IPS-18c (cell line): ENCODE results near the gene CXCL17.

Experiments used
- H3K4me3 ChIP-seq: 2 replicates; pipeline ENCODE4 v1.7.0; 2013; ENCODE audit warnings: low read depth, mild to moderate bottlenecking, low read length, moderate library complexity; ENCODE audit not compliant: insufficient read depth
- H3K9me3 ChIP-seq: one replicate; pipeline ENCODE4 v1.6.1; 2013; ENCODE audit warnings: mild to moderate bottlenecking, low read length, moderate library complexity; ENCODE audit not compliant: control insufficient read depth, insufficient read depth

The CXCL17 gene

DNA sequence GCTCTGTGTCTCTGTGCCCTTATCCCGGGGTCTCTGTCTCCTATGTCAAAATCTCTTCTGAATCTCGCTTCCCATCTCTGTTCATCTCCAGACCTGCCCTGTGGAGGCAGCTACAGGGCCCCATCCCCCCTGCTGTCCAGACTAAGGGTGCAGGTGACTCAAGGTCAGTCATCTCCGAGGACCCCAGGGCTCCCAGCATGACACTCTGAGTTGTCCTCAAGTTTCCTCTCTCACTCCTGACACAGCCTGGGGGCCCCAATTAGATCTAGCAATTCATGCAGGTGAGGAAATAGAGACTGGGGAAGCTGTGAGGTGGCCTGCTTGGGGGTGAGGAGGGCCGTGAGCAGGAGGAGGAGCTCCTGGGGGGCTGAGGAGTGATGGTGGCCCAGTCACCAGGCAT, 50.6 kb downstream of the CXCL17 start:
- H3K4me3 ChIP-seq, result no peak overlapping the region
- H3K9me3 ChIP-seq, result no peaks in the 10 kb centered on the region

DNA sequence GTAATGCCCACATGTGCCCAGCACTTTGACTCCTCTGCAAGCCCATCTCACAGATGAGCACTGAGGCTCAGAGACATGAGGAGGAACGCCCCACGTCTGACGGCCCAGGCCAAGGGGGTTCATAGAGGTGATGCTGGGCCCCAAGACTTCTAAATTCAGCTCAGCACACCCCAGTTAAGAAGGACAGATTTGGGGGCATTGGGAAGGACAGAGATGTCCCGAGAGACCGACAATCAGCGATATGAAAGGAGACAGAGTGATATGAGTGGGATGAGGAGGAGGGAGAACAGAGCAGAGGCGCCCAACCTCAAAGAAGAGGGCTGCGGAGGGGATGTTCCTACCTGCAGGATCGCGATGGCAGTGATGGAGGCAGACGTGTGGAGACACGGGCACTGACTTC, 52.8 kb downstream of the CXCL17 start, which contains the start of gene CNFN:
Gene CNFN, minus strand, starts transcription at position 399 of the 400 bp plus-strand sequence. CDS start 1,260 bp downstream, outside the sequence.
- Histone ChIP-seq H3K9me3 (no peaks in the 10 kb centered on the region), H3K4me3 (no peak within 1 kb of the TSS)

DNA sequence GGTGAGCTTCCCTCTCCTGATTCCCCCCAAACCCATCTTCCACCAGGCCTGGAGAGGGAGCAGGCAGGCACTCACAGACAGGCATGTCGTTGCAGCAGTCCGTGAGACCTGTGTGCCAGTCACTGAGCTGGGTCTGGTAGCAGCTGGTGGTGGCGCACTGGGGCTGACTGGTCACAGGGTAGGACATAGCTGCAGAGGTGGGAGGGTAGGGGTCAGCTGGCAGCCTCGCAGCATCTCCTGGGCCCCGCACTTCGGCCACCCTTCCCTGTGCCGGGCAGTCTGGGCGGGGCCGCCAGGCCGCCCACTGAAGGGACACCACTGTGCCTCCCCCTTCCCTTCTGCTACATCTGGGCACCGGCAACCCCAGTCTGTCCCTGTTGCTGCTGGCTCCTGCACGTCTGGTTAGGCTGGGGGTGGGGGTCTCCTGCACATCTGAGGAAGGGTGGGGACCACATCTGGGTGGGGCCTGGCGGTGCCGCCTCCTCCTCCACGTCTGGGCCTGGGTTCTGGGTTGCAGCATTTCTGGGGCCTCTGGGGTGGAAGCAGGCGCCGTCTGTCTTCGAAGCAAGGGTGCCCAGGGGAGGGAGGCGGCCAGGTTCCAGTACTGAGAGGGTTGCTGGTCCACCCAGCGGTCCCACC, 53.8 kb downstream of the CXCL17 start:
- Histone ChIP-seq H3K9me3 (no peaks in the 10 kb centered on the region), H3K4me3 (no peak overlapping the region)

DNA sequence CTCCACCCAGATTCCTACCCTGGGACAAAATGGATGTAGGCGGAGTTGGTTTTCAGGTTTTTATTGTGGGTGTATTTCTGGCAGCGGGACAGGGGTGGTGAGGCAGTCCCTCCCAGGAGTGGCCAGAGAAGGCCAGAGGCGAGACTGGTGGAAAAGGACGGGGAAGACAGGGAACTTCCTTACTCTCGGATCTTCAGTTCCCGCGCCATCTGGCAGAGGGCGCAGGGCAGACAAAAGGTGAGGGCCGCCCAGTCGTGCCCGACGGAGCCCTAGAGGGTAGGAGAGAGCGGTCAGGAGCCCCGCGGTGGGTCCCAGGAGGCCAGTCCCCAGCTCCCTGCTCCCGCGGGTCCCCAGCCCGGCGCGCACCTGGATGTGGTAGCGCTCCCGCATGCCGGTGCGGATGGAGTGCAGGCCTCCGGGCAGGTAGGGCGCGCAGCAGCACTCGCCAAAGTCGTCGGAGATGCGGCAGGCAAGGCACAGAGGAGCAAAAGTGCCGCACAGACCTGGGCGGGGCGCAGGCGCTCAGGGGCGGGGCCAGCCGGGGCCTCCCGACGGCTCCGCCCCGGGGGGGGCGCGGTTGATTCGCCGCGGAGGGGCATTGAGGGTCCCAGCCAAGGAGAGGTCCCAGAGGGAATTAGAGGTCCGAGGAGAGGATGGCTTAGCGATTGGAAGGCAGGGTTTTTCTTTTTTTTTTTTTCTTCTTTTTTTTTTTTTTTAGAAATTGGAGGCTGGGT, 55.6 kb downstream of the CXCL17 start:
- Histone ChIP-seq H3K9me3 (no peaks in the 10 kb centered on the region), H3K4me3 (peak overlapping the region; percentile 84)

DNA sequence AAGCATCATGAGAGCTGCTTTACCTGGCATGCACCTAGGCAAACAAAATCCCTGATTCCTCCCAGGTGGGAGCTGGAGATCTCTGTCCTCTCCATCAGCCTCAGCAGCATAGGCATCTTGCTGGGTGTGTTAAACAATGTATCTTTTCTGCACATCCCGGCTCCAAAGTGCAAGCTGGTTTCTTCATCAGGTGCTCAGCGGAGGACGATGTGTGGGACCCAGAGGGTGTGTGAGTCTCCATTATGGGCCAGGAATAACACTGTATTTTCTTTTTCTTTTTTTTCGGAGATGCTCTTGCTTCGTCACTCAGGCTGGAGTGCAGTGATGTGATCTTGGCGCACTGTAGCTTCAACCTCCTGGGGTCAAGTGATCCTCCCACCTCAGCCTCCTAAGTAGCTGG, 62.6 kb downstream of the CXCL17 start:
- Histone ChIP-seq H3K4me3 (no peak overlapping the region), H3K9me3 (no peaks in the 10 kb centered on the region)
